Measurements from ENCODE around the gene ANKUB1. TPM values are rescaled to one million over a fixed set of nuclear protein-coding genes. Genes with fewer than 3 reads are reported as not detected.

Gene ANKUB1
- total and polyA plus RNA-seq, 8 donors: 0.14 to 2.2 (median 0.44) TPM; not detected in 1

- Histone ChIP-seq H3K27me3 (no peaks in the 10 kb centered on the region), H3K36me3 (no peaks in the 10 kb centered on the region), H3K4me3 (no peak overlapping the region), H3K4me1 (no peaks in the 10 kb centered on the region), H3K27ac (no peak overlapping the region), H3K9me3 (no peaks in the 10 kb centered on the region)
- TF ChIP-seq CTCF (IDR thresholded peaks at IDR 0.05): no peak
- DNase-seq: no peak
- no peak for ATAC-seq
- intact Hi-C loops (cut with DNase I): no loop called here
Measured at GRCh38 chr3:149776170-149776569, 16.2 kb downstream of the ANKUB1 start.

- no peak overlapping the region for H3K27ac ChIP-seq
- TF ChIP-seq CTCF (IDR thresholded peaks at IDR 0.05): no peak
- intact Hi-C loops (cut with DNase I): no loop called here
- H3K9me3 ChIP-seq: no peaks in the 10 kb centered on the region
- DNase-seq: no peak
- H3K36me3 ChIP-seq: no peaks in the 10 kb centered on the region
- H3K4me1 ChIP-seq: no peaks in the 10 kb centered on the region
- no peak overlapping the region for H3K4me3 ChIP-seq
- ATAC-seq: no peak
- H3K27me3 ChIP-seq: no peaks in the 10 kb centered on the region
Measured at GRCh38 chr3:149772861-149773260, 19.5 kb downstream of the ANKUB1 start.

GRCh38 chr3:149771652-149772271, 20.6 kb downstream of the ANKUB1 start:
- Histone ChIP-seq H3K36me3 (no peaks in the 10 kb centered on the region), H3K27ac (no peak overlapping the region), H3K27me3 (no peaks in the 10 kb centered on the region), H3K4me3 (no peak overlapping the region), H3K9me3 (no peaks in the 10 kb centered on the region), H3K4me1 (no peaks in the 10 kb centered on the region)
- peak; percentile 82 for ATAC-seq
- peak; percentile 57 to 78 for TF ChIP-seq CTCF (IDR thresholded peaks at IDR 0.05)
- peak in 2 of 4 donors; percentile 42 to 43 for DNase-seq
- intact Hi-C loops (cut with DNase I): no loop called here

GRCh38 chr3:149770246-149770645, 22.1 kb downstream of the ANKUB1 start:
- H3K36me3 ChIP-seq: no peaks in the 10 kb centered on the region
- no peak for DNase-seq
- no peak for TF ChIP-seq CTCF (IDR thresholded peaks at IDR 0.05)
- no peak for ATAC-seq
- H3K4me3 ChIP-seq: no peak overlapping the region
- no peak overlapping the region for H3K27ac ChIP-seq
- H3K4me1 ChIP-seq: no peaks in the 10 kb centered on the region
- intact Hi-C loops (cut with DNase I): no loop called here
- H3K27me3 ChIP-seq: no peaks in the 10 kb centered on the region
- H3K9me3 ChIP-seq: no peaks in the 10 kb centered on the region

GRCh38 chr3:149768704-149769103, 23.6 kb downstream of the ANKUB1 start:
- intact Hi-C loops (cut with DNase I): no loop called here
- no peak for TF ChIP-seq CTCF (IDR thresholded peaks at IDR 0.05)
- no peaks in the 10 kb centered on the region for H3K36me3 ChIP-seq
- no peak for DNase-seq
- no peak overlapping the region for H3K4me3 ChIP-seq
- H3K27ac ChIP-seq: no peak overlapping the region
- H3K9me3 ChIP-seq: no peaks in the 10 kb centered on the region
- H3K27me3 ChIP-seq: peaks cover 0 to 5% of the 10 kb centered on the region in 2 donors
- ATAC-seq: no peak
- H3K4me1 ChIP-seq: no peaks in the 10 kb centered on the region

Measured in left lung (tissue), 10 donors.